DMS114 treated with DMSO at 0.1 percent for 48 hours (cell line): ENCODE results near the gene PTGER4.
"Not testable (repeated sequence)": the region's sequence is repeated elsewhere in the genome, so short reads cannot be mapped to it uniquely, and the experiment has no call there.

Source experiments
- DNase-seq: peaks from one replicate; lab custom pipeline; 2025; ENCODE audit not compliant: unreplicated experiment; lab: John Stamatoyannopoulos, UW

Gene PTGER4

GRCh38 chr5:40679913-40680681, at the start of gene PTGER4:
Gene PTGER4, plus strand, starts transcription at chr5:40679915. Its CDS starts 1,079 bp downstream, at chr5:40680994.
- no peak for DNase-seq

GRCh38 chr5:40630126-40630525, 49.6 kb upstream of the PTGER4 start:
- no peak for DNase-seq

- no peak for DNase-seq
Measured at GRCh38 chr5:40631236-40631635, 48.5 kb upstream of the PTGER4 start.

- no peak for DNase-seq
Measured at GRCh38 chr5:40634154-40634553, 45.6 kb upstream of the PTGER4 start.

GRCh38 chr5:40634593-40634992, 45.1 kb upstream of the PTGER4 start:
- DNase-seq: no peak

- DNase-seq: not testable (repeated sequence)
Measured at GRCh38 chr5:40639531-40639930, 40.2 kb upstream of the PTGER4 start.

GRCh38 chr5:40646266-40646665, 33.4 kb upstream of the PTGER4 start:
- no peak for DNase-seq

GRCh38 chr5:40648150-40648549, 31.6 kb upstream of the PTGER4 start:
- DNase-seq: no peak

GRCh38 chr5:40649463-40650030, 30.2 kb upstream of the PTGER4 start:
- no peak for DNase-seq

GRCh38 chr5:40651201-40651600, 28.5 kb upstream of the PTGER4 start:
- DNase-seq: no peak

- no peak for DNase-seq
Measured at GRCh38 chr5:40652441-40653220, 27.1 kb upstream of the PTGER4 start.

GRCh38 chr5:40653221-40654022, 26.3 kb upstream of the PTGER4 start:
- DNase-seq: no peak

- DNase-seq: no peak
Measured at GRCh38 chr5:40654377-40654991, 25.2 kb upstream of the PTGER4 start.

- DNase-seq: no peak
Measured at GRCh38 chr5:40655138-40655537, 24.6 kb upstream of the PTGER4 start.

- DNase-seq: not testable (repeated sequence)
Measured at GRCh38 chr5:40656091-40656490, 23.6 kb upstream of the PTGER4 start.

- no peak for DNase-seq
Measured at GRCh38 chr5:40656766-40657165, 22.9 kb upstream of the PTGER4 start.

GRCh38 chr5:40660751-40661150, 19.0 kb upstream of the PTGER4 start:
- no peak for DNase-seq

- DNase-seq: no peak
Measured at GRCh38 chr5:40665635-40666298, 13.9 kb upstream of the PTGER4 start.

- DNase-seq: no peak
Measured at GRCh38 chr5:40666657-40667056, 13.1 kb upstream of the PTGER4 start.

- DNase-seq: no peak
Measured at GRCh38 chr5:40667161-40667663, 12.5 kb upstream of the PTGER4 start.
